Esophagus squamous epithelium (tissue), 4 donors: ENCODE data around the gene MYO7B.

Experiments used
- POLR2A ChIP-seq, 4 donors: fragments of 450-650 bp; IDR thresholded peaks; one replicate each; pipeline ENCODE4 v1.6.1; 2017; ENCODE audit warnings: antibody characterized with exemption in 4 of 4, mild to moderate bottlenecking in 4 of 4, moderate library complexity in 3 of 4
- TF ChIP-seq, protein P1 (sequence below), 6 experiments: fragments of 450-650 bp in 4 of 6; fragments of 200-600 bp in 2 of 6; sonication (generic) in 2 of 6; IDR thresholded peaks; one replicate each; pipeline ENCODE4 v1.5.1; 2016 to 2019; ENCODE audit warnings: antibody characterized with exemption in 6 of 6, mild to moderate bottlenecking in 4 of 6, moderate library complexity in 4 of 6

DNA sequence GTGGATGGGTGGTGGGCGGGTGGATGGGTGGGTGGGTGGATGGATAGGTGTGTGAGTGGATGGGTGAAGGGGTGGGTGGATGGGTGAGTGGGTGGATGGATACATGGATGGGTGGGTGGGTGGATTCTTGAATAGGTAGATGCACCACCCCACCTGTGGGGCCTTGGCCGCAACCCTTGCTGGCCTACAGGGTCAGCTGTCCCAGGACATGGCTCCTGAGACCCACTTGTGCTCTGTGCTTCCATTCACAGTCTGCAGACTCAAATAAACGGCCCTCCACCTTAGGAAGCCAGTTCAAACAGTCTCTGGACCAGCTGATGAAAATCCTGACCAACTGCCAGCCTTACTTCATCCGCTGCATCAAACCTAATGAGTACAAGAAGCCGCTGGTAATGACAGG is 54.4 kb downstream of the MYO7B start:
- TF ChIP-seq, protein P1, sequence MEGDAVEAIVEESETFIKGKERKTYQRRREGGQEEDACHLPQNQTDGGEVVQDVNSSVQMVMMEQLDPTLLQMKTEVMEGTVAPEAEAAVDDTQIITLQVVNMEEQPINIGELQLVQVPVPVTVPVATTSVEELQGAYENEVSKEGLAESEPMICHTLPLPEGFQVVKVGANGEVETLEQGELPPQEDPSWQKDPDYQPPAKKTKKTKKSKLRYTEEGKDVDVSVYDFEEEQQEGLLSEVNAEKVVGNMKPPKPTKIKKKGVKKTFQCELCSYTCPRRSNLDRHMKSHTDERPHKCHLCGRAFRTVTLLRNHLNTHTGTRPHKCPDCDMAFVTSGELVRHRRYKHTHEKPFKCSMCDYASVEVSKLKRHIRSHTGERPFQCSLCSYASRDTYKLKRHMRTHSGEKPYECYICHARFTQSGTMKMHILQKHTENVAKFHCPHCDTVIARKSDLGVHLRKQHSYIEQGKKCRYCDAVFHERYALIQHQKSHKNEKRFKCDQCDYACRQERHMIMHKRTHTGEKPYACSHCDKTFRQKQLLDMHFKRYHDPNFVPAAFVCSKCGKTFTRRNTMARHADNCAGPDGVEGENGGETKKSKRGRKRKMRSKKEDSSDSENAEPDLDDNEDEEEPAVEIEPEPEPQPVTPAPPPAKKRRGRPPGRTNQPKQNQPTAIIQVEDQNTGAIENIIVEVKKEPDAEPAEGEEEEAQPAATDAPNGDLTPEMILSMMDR (IDR thresholded peaks at IDR 0.05): no peak
- TF ChIP-seq POLR2A (IDR thresholded peaks at IDR 0.05): no peak
